Panc1 (cell line): ENCODE measurements around the gene TPGS1. TPM values are rescaled to one million over a fixed set of nuclear protein-coding genes. Genes with fewer than 3 reads are reported as not detected.

Source experiments
- ATAC-seq: fragments of 200-7000 bp; cut with Tn5 transposase; 2 replicates; pipeline ENCODE4 v1.9.1; 2020; ENCODE audit warnings: mild to moderate bottlenecking, moderate library complexity
- BruUV-seq: library from RNA; stranded (reverse); fragments of 400-500 nt; replicated peaks from 2 replicates; lab custom pipeline; 2021; lab: Mats Ljungman, UMichigan
- CTCF ChIA-PET: fragments of 300-600 bp; sonication (Branson Sonifier 250); formaldehyde crosslinking; loops from one replicate; lab custom pipeline; 2022; ENCODE audit warnings: antibody characterized with exemption; lab: Charles Lee
- POLR2A ChIA-PET: fragments of 300-600 bp; sonication (Branson Sonifier 250); formaldehyde crosslinking; loops from one replicate; lab custom pipeline; 2022; ENCODE audit warnings: antibody characterized with exemption; lab: Charles Lee
- DNase-seq: peaks from one replicate; pipeline ENCODE4 v3.0.0-alpha.2; 2010; ENCODE audit warnings: low read depth, low spot score
- H3K27ac ChIP-seq: 2 replicates; pipeline ENCODE4 v1.5.1; 2011; ENCODE audit warnings: mild to moderate bottlenecking, low read length, inconsistent platforms
- H3K27me3 ChIP-seq: fragments of 200-500 bp; sonication (Bioruptor generic); 2 replicates; pipeline ENCODE4 v1.6.0; 2014; ENCODE audit warnings: low read length, inconsistent platforms; ENCODE audit not compliant: control insufficient read depth, insufficient read depth
- H3K36me3 ChIP-seq: fragments of 200-500 bp; sonication (Bioruptor generic); 2 replicates; pipeline ENCODE4 v1.5.1; 2014; ENCODE audit warnings: inconsistent platforms, mild to moderate bottlenecking, low read length, moderate library complexity; ENCODE audit not compliant: control insufficient read depth, insufficient read depth
- H3K4me1 ChIP-seq: 2 replicates; pipeline ENCODE4 v1.5.1; 2011; ENCODE audit warnings: inconsistent platforms, mild to moderate bottlenecking, low read length, moderate library complexity; ENCODE audit not compliant: control insufficient read depth, insufficient read depth
- H3K4me3 ChIP-seq, 2 experiments: 2 replicates each; pipeline ENCODE4 v1.5.1; 2011 to 2012; ENCODE audit warnings: low read depth in 2 of 2, low read length in 2 of 2, mild to moderate bottlenecking in 2 of 2, inconsistent platforms in 1 of 2, moderate library complexity in 1 of 2
- H3K9me3 ChIP-seq: fragments of 200-500 bp; sonication (Bioruptor generic); 2 replicates; pipeline ENCODE4 v1.5.1; 2014; ENCODE audit warnings: low read depth, mild to moderate bottlenecking, inconsistent platforms, low read length, moderate library complexity; ENCODE audit not compliant: control insufficient read depth, insufficient read depth
- POLR2AphosphoS5 ChIP-seq: IDR thresholded peaks from 2 replicates; pipeline ENCODE4 v1.6.1; 2012; ENCODE audit warnings: mild to moderate bottlenecking, low read depth, low read length, moderate library complexity
- SIN3A ChIP-seq: IDR thresholded peaks from 2 replicates; pipeline ENCODE4 v1.6.1; 2012; ENCODE audit warnings: low read depth, mild to moderate bottlenecking, low read length, moderate library complexity, borderline replicate concordance; ENCODE audit not compliant: insufficient read depth
- TCF7L2 ChIP-seq: IDR thresholded peaks from 2 replicates; pipeline ENCODE4 v1.6.1; 2011; ENCODE audit warnings: mild to moderate bottlenecking, low read depth, low read length, inconsistent platforms
- in situ Hi-C: cut with HindIII; loops from 2 replicates; pipeline ENCODE4 v1.10.0; 2016; ENCODE audit warnings: low sequenced_read_pairs, low pct_unique_long_range_greater_than_20kb
- intact Hi-C: fragments of 100-400 bp; cut with micrococcal nuclease; formaldehyde crosslinking; loops from one replicate; pipeline ENCODE4 v1.10.0; 2022; ENCODE audit not compliant: unreplicated experiment
- total RNA-seq: library from RNA; stranded (reverse); gene quantifications from one replicate; pipeline ENCODE4 v1.2.1, GENCODE V29; 2021; ENCODE audit not compliant: unreplicated experiment
- TF ChIP-seq, protein P1 (sequence below): fragments of 450-650 bp; IDR thresholded peaks from 2 replicates; pipeline ENCODE4 v1.5.1; 2017; ENCODE audit warnings: mild to moderate bottlenecking
- TF ChIP-seq, protein P2 (sequence below), 2 experiments: IDR thresholded peaks; 2 replicates each; pipeline ENCODE4 v1.6.1; 2011 to 2012; ENCODE audit warnings: low read depth in 2 of 2, control low read depth in 1 of 2, low read length in 1 of 2, mild to moderate bottlenecking in 1 of 2, moderate library complexity in 1 of 2; ENCODE audit not compliant: insufficient read depth in 1 of 2

TPGS1 gene
- total RNA-seq, 1 experiment from 2014 or later = 17.6 TPM

DNA sequence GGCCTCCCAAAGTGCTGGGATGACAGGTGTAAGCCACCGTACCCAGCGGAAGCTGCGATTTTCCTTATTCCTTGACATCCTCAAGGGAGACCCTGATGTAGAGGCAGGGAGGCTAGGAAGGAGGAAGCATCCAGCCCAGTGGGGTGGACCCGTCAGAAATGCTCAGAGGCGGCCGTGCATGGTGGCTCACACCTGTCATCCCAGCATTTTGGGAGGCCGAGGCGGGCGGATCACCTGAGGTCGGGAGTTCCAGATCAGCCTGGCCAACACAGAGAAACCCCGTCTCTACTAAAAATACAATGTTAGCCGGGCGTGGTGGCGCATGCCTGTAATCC, 48.1 kb downstream of the TPGS1 start:
- in situ Hi-C loops = no loop called here
- no peak for ATAC-seq
- TF ChIP-seq, protein P1, sequence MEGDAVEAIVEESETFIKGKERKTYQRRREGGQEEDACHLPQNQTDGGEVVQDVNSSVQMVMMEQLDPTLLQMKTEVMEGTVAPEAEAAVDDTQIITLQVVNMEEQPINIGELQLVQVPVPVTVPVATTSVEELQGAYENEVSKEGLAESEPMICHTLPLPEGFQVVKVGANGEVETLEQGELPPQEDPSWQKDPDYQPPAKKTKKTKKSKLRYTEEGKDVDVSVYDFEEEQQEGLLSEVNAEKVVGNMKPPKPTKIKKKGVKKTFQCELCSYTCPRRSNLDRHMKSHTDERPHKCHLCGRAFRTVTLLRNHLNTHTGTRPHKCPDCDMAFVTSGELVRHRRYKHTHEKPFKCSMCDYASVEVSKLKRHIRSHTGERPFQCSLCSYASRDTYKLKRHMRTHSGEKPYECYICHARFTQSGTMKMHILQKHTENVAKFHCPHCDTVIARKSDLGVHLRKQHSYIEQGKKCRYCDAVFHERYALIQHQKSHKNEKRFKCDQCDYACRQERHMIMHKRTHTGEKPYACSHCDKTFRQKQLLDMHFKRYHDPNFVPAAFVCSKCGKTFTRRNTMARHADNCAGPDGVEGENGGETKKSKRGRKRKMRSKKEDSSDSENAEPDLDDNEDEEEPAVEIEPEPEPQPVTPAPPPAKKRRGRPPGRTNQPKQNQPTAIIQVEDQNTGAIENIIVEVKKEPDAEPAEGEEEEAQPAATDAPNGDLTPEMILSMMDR = no peak
- TF ChIP-seq POLR2AphosphoS5 = no peak
- TF ChIP-seq, protein P2, sequence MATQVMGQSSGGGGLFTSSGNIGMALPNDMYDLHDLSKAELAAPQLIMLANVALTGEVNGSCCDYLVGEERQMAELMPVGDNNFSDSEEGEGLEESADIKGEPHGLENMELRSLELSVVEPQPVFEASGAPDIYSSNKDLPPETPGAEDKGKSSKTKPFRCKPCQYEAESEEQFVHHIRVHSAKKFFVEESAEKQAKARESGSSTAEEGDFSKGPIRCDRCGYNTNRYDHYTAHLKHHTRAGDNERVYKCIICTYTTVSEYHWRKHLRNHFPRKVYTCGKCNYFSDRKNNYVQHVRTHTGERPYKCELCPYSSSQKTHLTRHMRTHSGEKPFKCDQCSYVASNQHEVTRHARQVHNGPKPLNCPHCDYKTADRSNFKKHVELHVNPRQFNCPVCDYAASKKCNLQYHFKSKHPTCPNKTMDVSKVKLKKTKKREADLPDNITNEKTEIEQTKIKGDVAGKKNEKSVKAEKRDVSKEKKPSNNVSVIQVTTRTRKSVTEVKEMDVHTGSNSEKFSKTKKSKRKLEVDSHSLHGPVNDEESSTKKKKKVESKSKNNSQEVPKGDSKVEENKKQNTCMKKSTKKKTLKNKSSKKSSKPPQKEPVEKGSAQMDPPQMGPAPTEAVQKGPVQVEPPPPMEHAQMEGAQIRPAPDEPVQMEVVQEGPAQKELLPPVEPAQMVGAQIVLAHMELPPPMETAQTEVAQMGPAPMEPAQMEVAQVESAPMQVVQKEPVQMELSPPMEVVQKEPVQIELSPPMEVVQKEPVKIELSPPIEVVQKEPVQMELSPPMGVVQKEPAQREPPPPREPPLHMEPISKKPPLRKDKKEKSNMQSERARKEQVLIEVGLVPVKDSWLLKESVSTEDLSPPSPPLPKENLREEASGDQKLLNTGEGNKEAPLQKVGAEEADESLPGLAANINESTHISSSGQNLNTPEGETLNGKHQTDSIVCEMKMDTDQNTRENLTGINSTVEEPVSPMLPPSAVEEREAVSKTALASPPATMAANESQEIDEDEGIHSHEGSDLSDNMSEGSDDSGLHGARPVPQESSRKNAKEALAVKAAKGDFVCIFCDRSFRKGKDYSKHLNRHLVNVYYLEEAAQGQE (IDR thresholded peaks at IDR 0.05; ENCODE audit: insufficient read depth in 1 of 2, low read depth in 2 of 2, low read length in 1 of 2) = no peak
- ChIA-PET POLR2A (no interaction called here), CTCF (interaction anchor here (0.6 kb wide), 1 partner anchor 49 kb away, joined by 4 read pairs; no protein-coding TSS in a partner anchor)
- Histone ChIP-seq H3K9me3 (no peaks in the 10 kb centered on the region), H3K36me3 (no peaks in the 10 kb centered on the region), H3K27me3 (no peaks in the 10 kb centered on the region), H3K27ac (no peak overlapping the region), H3K4me3 (no peak overlapping the region), H3K4me1 (peaks cover 3% of the 10 kb centered on the region; the same call in 1 of the 2 replicates)
- no TSS peak for BruUV-seq
- intact Hi-C loops = no loop called here
- DNase-seq = no peak

- ChIA-PET POLR2A (no interaction called here), CTCF (no interaction called here)
- no peaks in the 10 kb centered on the region for H3K36me3 ChIP-seq
- ATAC-seq (peak; percentile 27; the same call in 1 of the 2 replicates), DNase-seq (no peak)
- no peak overlapping the region for H3K4me3 ChIP-seq
- peaks cover 3% of the 10 kb centered on the region; the same call in 1 of the 2 replicates for H3K4me1 ChIP-seq
- H3K27ac ChIP-seq = no peak overlapping the region
- no peaks in the 10 kb centered on the region for H3K27me3 ChIP-seq
- intact Hi-C loops (no loop called here), in situ Hi-C loops (no loop called here)
- TF ChIP-seq, protein P2 (IDR thresholded peaks at IDR 0.05; ENCODE audit: insufficient read depth in 1 of 2, low read depth in 2 of 2, low read length in 1 of 2) = no peak
- TF ChIP-seq POLR2AphosphoS5 (no peak), SIN3A (no peak), TCF7L2 (no peak)
- TF ChIP-seq, protein P1 = no peak
- no TSS peak for BruUV-seq
- H3K9me3 ChIP-seq = no peaks in the 10 kb centered on the region
Observed at GRCh38 chr19:556611-557382, 49.5 kb downstream of the TPGS1 start.
